ENCODE measurements around the gene WNT10A.

GRCh38 chr2:218867900-218868299, 12.8 kb upstream of the WNT10A start:
- TF ChIP-seq CTCF (IDR thresholded peaks at IDR 0.05): no peak
- TF ChIP-seq EZH2 (IDR thresholded peaks at IDR 0.05): no peak
- no peak for TF ChIP-seq EZH2phosphoT487 (IDR thresholded peaks at IDR 0.05)
